ENCODE results near the gene DPP6.

GRCh38 chr7:154915600-154915999, 863.4 kb downstream of the DPP6 start:
- TF ChIP-seq, protein P1, sequence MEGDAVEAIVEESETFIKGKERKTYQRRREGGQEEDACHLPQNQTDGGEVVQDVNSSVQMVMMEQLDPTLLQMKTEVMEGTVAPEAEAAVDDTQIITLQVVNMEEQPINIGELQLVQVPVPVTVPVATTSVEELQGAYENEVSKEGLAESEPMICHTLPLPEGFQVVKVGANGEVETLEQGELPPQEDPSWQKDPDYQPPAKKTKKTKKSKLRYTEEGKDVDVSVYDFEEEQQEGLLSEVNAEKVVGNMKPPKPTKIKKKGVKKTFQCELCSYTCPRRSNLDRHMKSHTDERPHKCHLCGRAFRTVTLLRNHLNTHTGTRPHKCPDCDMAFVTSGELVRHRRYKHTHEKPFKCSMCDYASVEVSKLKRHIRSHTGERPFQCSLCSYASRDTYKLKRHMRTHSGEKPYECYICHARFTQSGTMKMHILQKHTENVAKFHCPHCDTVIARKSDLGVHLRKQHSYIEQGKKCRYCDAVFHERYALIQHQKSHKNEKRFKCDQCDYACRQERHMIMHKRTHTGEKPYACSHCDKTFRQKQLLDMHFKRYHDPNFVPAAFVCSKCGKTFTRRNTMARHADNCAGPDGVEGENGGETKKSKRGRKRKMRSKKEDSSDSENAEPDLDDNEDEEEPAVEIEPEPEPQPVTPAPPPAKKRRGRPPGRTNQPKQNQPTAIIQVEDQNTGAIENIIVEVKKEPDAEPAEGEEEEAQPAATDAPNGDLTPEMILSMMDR (conservative IDR thresholded peaks at IDR 0.05; ENCODE audit: low read length): no peak
- no peak for TF ChIP-seq EZH2phosphoT487 (IDR thresholded peaks at IDR 0.05; ENCODE audit: borderline replicate concordance, low read depth, low read length)
